HG03159 (cell line): Measurements from ENCODE around the gene DENND6B.
A peak's percentile ranks its signal among the peaks of the same experiment; 100 is the strongest.
"Not testable (repeated sequence)": the region's sequence is repeated elsewhere in the genome, so short reads cannot be mapped to it uniquely, and the experiment has no call there.

Source experiments
- ATAC-seq: cut with Tn5 transposase; IDR thresholded peaks from one replicate; pipeline ENCODE4 v1.9.1; 2021; ENCODE audit warnings: mild to moderate bottlenecking, moderate library complexity; ENCODE audit not compliant: unreplicated experiment

DENND6B gene

GRCh38 chr22:50339945-50340879, 13.4 kb upstream of the DENND6B start:
- ATAC-seq, result no peak

DNA sequence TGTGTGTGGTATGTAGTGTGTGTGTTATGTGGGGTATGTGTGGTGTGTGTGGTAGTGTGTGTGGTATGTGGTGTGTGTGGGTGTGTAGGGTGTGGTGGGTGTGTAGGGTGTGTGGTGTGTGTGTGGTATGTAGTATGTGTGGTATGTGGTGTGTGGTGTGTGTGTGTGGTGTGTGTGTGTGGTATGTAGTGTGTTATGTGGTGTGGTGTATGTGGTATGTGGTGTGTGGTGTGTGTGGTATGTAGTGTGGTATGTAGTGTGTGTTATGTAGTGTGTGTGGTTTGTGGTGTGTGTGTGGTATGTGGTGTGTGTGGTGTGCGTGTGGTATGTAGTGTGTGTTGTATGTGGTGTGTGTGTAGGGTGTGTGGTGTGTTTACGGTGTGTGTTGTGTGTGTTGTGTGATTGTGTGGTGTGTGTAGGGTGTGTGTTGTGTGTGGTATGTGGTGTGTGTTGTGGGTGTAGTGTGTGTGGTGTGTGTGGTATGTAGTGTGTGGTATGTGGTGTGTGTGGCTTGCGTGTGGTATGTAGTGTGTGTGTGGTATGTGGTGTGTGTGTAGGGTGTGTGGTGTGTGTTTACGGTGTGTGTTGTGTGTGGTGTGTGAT, 12.1 kb upstream of the DENND6B start:
- no peak for ATAC-seq

GRCh38 chr22:50338042-50338573, 11.3 kb upstream of the DENND6B start:
- no peak for ATAC-seq

DNA sequence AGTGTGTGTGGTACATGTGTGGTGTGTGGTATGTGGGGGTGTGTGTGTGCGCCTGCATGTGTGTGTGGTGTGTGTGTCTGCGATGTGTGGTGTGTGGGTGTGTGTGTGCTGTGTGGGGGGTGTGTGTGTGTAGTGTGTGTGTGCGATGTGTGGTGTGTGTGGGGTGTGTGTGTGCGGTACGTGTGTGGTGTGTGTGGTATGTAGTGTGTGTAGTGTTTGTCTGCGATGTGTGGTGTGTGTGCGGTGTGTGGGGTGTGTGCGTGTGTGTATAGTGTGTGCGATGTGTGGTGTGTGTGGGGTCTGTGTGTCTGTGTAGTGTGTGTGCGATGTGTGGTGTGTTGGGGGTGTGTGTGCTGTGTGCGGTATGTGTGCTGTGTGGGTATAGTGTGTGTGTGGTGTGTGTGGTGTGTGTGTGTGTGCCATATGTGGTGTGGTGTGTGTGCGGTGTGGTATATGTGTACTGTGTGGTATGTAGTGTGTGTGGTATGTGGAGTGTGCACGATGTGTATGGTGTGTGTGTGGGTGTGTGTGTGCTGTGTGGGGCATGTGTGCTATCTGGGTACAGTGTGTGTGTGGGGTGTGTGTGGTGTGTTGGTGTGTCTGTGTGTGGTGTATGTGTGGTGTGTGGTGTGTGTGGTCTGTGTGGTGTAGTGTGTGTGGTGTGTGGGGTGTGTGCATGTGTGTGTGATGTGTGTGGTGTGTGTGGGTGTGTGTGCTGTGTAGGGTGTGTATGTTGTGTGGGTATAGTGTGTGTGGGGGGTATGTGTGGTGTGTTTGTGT, 10.6 kb upstream of the DENND6B start:
- ATAC-seq, result no peak

DNA sequence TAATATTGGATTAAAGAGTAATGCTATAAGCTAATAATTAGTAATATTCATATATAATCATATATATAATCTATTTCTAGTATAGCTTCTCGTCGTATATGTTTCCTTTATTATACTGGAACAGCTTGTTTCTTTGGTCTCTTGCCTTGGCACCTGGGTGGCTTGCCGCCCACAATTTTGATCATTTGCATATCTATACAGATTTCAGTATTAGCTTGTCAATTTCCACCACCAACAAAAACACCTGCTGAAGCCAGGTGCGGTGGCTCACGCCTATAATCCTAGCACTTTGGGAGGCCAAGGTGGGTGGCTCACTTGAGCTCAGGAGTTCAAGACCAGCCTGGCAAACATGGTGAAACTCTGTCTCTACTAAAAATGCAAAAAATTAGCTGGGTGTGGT, 7.6 kb upstream of the DENND6B start:
- ATAC-seq, result not testable (repeated sequence)

DNA sequence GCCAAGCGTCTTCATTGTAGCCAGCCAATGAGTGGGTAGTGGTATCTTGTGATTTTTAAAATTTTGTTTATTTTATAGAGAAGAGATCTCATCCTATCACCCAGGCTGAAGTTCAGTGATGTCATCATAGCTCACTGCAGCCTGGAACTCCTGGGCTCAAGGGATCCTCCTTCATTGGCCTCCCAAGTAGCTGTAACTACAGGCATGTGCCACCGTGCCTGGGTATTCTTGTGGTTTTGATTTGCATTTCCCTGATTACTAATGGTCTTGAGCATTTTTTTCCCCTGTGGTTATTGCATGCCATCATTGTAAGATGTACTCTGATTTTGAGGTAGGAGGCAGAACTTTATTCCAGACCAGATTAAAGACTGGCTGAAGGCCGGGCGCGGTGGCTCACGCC, 2.4 kb upstream of the DENND6B start:
- no peak for ATAC-seq

GRCh38 chr22:50327711-50328019, 853 bp upstream of the DENND6B start:
- ATAC-seq, result no peak

GRCh38 chr22:50326225-50326955, 422 bp downstream of the DENND6B start:
- ATAC-seq, result peak; percentile 30

GRCh38 chr22:50325444-50326224, 1.2 kb downstream of the DENND6B start:
- no peak for ATAC-seq

- ATAC-seq, result no peak
These were observed 2.9 kb downstream of the DENND6B start for GRCh38 chr22:50323900-50324299.

DNA sequence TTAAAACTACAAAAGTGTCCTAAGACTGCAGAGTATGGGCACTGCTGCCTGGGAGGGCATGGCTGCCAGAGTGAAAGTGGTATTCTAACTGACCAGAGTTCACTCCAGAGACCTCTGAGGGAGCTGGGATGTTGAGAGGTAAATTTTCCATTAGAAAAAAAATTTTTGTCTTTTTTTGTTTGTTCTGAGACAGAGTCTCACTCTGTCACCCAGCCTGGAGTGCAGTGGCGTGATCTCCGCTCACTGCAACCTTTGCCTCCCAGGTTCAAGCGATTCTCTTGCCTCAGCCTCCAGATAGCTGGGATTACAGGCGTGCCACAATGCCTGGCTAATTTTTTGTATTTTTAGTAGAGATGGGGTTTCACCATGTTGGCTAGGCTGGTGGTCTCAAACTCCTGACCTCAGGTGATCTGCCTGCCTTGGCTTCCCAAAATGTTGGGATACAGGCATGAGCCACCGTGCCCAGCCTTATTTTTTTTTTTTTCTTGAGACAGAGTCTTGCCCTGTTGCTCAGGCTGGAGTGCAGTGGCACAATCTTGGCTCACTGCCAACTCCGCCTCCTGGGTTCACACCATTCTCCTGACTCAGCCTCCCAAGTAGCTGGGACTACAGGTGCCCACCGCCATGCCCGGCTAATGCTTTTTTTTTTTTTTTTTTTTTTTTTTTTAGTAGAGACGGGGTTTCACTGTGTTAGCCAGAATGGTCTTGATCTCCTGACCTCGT, 4.3 kb downstream of the DENND6B start:
- ATAC-seq, result not testable (repeated sequence)

- no peak for ATAC-seq
These were observed 6.0 kb downstream of the DENND6B start for GRCh38 chr22:50320671-50321325.

DNA sequence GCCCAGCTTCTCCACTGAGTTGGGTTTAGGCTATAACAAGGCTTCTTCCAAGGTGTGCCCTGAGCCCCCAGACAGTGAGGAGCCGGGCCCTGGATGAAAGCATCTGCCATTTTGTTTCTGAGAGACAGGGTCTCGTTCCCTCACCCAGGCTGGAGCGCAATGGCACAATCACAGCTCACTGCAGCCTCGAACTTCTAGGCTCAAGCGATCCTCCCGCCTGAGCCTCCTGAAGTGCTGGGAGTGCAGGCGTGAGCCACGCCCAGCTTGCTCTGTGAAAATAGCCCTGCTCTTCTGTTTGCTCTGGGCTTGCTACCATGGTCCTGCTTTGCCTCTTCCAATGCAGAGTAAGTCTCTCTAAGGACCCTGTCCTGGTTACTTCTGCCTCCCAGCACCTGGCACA, 6.7 kb downstream of the DENND6B start:
- no peak for ATAC-seq

DNA sequence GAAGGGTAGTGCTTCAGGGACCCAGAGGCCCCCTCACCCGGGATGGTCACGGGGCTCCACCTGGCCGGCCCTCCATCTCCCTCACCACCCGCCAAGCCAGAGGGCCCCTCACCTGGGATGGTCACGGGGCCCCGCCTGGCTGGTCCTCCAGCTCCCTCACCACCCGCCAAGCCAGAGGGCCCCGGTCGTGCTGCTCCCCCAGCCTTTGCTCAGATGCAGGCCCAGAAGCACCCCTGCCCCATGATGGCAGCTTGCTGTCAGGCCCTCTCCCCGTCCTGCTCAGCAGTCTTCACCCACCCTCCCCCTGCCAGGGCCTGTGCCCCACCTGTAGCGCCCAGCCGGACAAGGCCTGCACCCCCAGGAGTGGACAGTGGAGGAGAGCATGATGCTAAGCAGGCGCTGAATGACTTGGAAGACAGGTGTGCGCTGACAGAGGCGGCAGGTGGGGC, 7.3 kb downstream of the DENND6B start:
- no peak for ATAC-seq

DNA sequence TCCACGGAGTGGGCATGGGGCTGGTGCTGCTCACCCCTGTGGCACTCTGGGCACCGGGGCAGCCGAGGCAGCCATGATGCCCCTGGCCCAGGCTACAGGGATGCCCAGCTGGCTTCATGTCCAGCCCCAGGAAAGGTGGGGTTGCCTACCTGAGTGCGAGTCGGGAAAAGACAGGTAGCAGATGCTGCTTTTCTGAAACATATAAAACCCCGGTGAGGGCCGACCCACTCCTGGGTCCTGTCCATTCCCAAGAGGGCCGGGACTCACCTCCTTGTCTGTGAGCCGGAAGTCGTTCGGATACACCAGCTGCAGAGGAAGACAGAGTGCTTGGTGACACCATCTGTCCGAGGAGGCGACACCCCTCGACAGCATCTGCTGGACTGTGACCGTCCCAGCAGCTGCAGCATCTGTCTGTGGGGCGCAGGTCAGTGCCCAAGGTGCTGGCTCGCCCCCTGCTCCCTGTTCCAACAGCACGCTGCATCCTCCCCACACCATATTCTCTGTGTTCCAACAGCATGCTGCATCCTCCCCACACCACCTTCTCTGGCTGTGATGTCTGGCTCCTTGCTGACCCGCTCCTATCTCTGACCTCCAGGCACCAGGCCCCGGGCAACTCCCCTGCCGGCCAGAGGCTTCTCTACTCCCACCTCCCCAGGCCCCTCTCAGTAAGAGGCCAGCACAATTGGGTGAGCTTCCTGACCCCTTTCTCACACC, 8.0 kb downstream of the DENND6B start:
- no peak for ATAC-seq

DNA sequence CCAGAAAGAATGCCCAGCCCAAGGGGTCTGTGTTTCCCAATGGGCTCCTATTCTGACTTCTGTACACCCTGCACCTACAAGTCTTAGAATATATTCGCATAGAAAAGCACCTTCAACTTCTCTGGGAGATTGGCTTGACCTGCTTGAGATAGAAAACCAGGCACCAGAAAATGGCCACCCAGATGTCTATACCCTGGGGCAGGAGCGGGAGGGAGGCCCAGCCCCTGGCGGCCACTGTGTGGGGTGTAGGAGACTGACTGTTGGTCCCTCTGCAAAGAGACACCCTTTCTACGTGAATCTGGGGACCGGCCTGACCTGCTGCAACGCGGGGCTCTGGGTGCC, 8.5 kb downstream of the DENND6B start:
- no peak for ATAC-seq

GRCh38 chr22:50317674-50318073, 9.1 kb downstream of the DENND6B start:
- no peak for ATAC-seq

DNA sequence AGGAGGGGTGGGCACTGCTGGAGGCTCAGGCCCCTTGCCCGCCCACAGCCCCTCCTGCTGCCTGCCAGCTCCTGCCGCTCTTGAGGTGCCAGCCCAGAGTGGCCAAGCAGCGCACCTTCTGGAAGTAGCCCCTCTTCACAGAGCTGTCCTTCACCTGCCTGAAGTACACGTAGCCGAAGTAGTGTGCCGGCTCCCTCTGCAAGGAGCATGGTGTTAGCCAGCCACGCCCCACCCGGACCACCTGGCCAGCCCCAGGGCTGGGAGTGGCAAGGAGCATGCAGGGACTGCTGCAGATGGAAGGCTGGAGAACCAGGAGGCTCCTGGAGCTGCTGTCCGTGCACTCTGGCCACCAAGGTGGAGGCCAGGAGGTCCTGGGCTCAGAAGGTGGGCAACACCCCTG, 9.6 kb downstream of the DENND6B start:
- no peak for ATAC-seq
